Measurements from ENCODE around the gene TMEM33. TPM values are rescaled to one million over a fixed set of nuclear protein-coding genes. Genes with fewer than 3 reads are reported as not detected.

The TMEM33 gene
- polyA plus RNA-seq, 2 of the 4 experiments (the other 2 are of a cell fraction): 29.0 to 73.4 TPM

Small RNA genes within 50 kb of the gene (small RNA-seq; reads per million reads assigned to genes)
- gene AC108210.2: 0 reads per million in 6 experiments

Other genes starting within 250 kb of the TMEM33 start
- not detected in 2 replicates for gene PHOX2B, start 186.7 kb upstream of the TMEM33 start, polyA plus RNA-seq (2011; rRNA removed)
- not detected in 3 replicates for gene PHOX2B, start 186.7 kb upstream of the TMEM33 start, polyA plus RNA-seq (2017; fragmentation: RNase III; extraction: RNeasy Plus Mini Kit Qiagen cat#74134 plus additional on column Dnase treatment)
- 0.13 and 0.14 TPM in 2 replicates for gene DCAF4L1, start 46.3 kb downstream of the TMEM33 start, polyA plus RNA-seq (2011; rRNA removed)
- 0.12 to 0.20 TPM (median 0.13 TPM) in 3 replicates for gene DCAF4L1, start 46.3 kb downstream of the TMEM33 start, polyA plus RNA-seq (2017; fragmentation: RNase III; extraction: RNeasy Plus Mini Kit Qiagen cat#74134 plus additional on column Dnase treatment)
- 41.9 and 57.6 TPM in 2 replicates for gene SLC30A9, start 55.1 kb downstream of the TMEM33 start, polyA plus RNA-seq (2011; rRNA removed)
- 27.3 to 28.8 TPM (median 28.7 TPM) in 3 replicates for gene SLC30A9, start 55.1 kb downstream of the TMEM33 start, polyA plus RNA-seq (2017; fragmentation: RNase III; extraction: RNeasy Plus Mini Kit Qiagen cat#74134 plus additional on column Dnase treatment)
- gene BEND4, start 217.2 kb downstream of the TMEM33 start, polyA plus RNA-seq (2011; rRNA removed): not detected in 2 replicates
- gene BEND4, start 217.2 kb downstream of the TMEM33 start, polyA plus RNA-seq (2017; fragmentation: RNase III; extraction: RNeasy Plus Mini Kit Qiagen cat#74134 plus additional on column Dnase treatment): not detected in 3 replicates